Ishikawa (cell line): Measurements from ENCODE around the gene TMEM245.

ENCODE experiments used
- CEBPB ChIP-seq: IDR thresholded peaks from 2 replicates; pipeline ENCODE4 v1.6.1; 2012
- CREB1 ChIP-seq: IDR thresholded peaks from 2 replicates; pipeline ENCODE4 v1.6.1; 2012; ENCODE audit warnings: low read depth
- EGR1 ChIP-seq: IDR thresholded peaks from 2 replicates; pipeline ENCODE4 v1.6.1; 2012
- EP300 ChIP-seq: IDR thresholded peaks from 2 replicates; pipeline ENCODE4 v1.6.1; 2012; ENCODE audit warnings: borderline replicate concordance
- FOXM1 ChIP-seq: IDR thresholded peaks from 2 replicates; pipeline ENCODE4 v1.6.1; 2012; ENCODE audit warnings: low read depth, borderline replicate concordance
- NFIC ChIP-seq: IDR thresholded peaks from 2 replicates; pipeline ENCODE4 v1.6.1; 2012
- RAD21 ChIP-seq: IDR thresholded peaks from 2 replicates; pipeline ENCODE4 v1.6.1; 2012; ENCODE audit warnings: low read depth
- REST ChIP-seq: IDR thresholded peaks from 2 replicates; pipeline ENCODE4 v1.6.1; 2012; ENCODE audit warnings: low read depth, mild to moderate bottlenecking
- TAF1 ChIP-seq: IDR thresholded peaks from 2 replicates; pipeline ENCODE4 v1.6.1; 2012; ENCODE audit warnings: low read depth, mild to moderate bottlenecking
- TCF12 ChIP-seq: IDR thresholded peaks from 2 replicates; pipeline ENCODE4 v1.6.1; 2012; ENCODE audit warnings: low read depth
- TEAD4 ChIP-seq: IDR thresholded peaks from 2 replicates; pipeline ENCODE4 v1.6.1; 2012
- YY1 ChIP-seq: IDR thresholded peaks from 2 replicates; pipeline ENCODE4 v1.6.1; 2012; ENCODE audit warnings: low read depth
- ZBTB7A ChIP-seq: IDR thresholded peaks from 2 replicates; pipeline ENCODE4 v1.6.1; 2012; ENCODE audit warnings: low read depth
- TF ChIP-seq, protein P1 (sequence below): IDR thresholded peaks from 2 replicates; pipeline ENCODE4 v1.6.1; 2012
- TF ChIP-seq, protein P2 (sequence below): IDR thresholded peaks from 2 replicates; pipeline ENCODE4 v1.6.1; 2012

The TMEM245 gene

DNA sequence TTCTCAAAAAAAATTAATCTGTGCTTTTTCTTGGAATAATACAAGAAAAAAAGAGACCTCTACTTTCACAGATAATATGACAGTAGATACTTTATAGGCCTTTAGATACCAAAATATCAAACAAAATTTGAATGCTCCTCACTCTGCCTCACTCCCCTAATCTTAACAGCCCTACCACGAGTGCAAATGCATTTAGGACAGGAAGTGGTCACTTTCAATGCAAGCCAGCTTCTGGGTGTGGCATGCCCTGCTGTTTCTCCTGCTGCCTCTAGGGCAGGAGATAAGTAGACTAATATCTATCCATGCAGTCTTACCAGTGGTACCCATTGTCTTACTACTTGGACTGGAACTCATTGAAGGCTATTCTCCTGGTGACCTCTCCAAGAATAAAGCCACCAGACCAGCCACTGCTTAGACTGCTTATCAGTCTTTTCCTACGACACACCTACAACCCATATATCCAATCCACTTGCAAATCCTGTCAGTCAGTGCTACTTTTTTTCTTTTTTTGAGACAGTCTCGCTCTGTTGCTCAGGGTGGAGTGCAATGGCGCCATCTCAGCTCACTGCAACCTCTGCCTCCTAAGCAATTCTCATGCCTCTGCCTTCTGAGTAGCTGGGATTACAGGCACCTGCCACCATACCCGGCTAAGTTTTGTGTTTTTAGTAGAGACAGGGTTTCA is 24.3 kb upstream of the TMEM245 start:
- no peak for TF ChIP-seq NFIC
- peak; percentile 14; the same call in 1 of the 2 replicates for TF ChIP-seq RAD21

- TF ChIP-seq ZBTB7A (no peak), EGR1 (no peak), REST (no peak), TCF12 (no peak), CEBPB (no peak), NFIC (no peak), YY1 (no peak), EP300 (no peak), RAD21 (no peak), TAF1 (no peak), FOXM1 (no peak), CREB1 (no peak), TEAD4 (no peak)
- TF ChIP-seq, protein P1, sequence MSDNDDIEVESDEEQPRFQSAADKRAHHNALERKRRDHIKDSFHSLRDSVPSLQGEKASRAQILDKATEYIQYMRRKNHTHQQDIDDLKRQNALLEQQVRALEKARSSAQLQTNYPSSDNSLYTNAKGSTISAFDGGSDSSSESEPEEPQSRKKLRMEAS, result no peak
- TF ChIP-seq, protein P2, sequence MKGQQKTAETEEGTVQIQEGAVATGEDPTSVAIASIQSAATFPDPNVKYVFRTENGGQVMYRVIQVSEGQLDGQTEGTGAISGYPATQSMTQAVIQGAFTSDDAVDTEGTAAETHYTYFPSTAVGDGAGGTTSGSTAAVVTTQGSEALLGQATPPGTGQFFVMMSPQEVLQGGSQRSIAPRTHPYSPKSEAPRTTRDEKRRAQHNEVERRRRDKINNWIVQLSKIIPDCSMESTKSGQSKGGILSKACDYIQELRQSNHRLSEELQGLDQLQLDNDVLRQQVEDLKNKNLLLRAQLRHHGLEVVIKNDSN, result no peak
Measured at GRCh38 chr9:109141375-109141774, 21.6 kb upstream of the TMEM245 start.

GRCh38 chr9:109139851-109140250 is 20.1 kb upstream of the TMEM245 start:
- TF ChIP-seq TEAD4 (no peak), TAF1 (no peak), EP300 (no peak), NFIC (no peak), ZBTB7A (no peak), TCF12 (no peak), RAD21 (no peak), FOXM1 (no peak), CREB1 (no peak), REST (no peak), CEBPB (no peak), EGR1 (no peak)
- TF ChIP-seq, protein P1, result no peak
- TF ChIP-seq, protein P2, result no peak

GRCh38 chr9:109138421-109138820 is 18.7 kb upstream of the TMEM245 start:
- TF ChIP-seq CEBPB, result no peak
- TF ChIP-seq TCF12, result no peak
- TF ChIP-seq RAD21, result no peak
- no peak for TF ChIP-seq EP300
- no peak for TF ChIP-seq REST
- no peak for TF ChIP-seq TEAD4
- no peak for TF ChIP-seq CREB1
- TF ChIP-seq NFIC, result no peak
- TF ChIP-seq YY1, result no peak
- TF ChIP-seq TAF1, result no peak
- TF ChIP-seq ZBTB7A, result no peak
- TF ChIP-seq EGR1, result no peak
- TF ChIP-seq FOXM1, result no peak
- TF ChIP-seq, protein P1, result no peak
